GM12891 (cell line): ENCODE measurements around the gene COPS7A.

ENCODE experiments used
- PAX5 ChIP-seq: IDR thresholded peaks from 2 replicates; pipeline ENCODE4 v1.6.1; 2011; ENCODE audit warnings: low read length, moderate library complexity, mild to moderate bottlenecking; ENCODE audit not compliant: insufficient read depth, severe bottlenecking
- POLR2A ChIP-seq: IDR thresholded peaks from 2 replicates; pipeline ENCODE4 v1.6.1; 2011; ENCODE audit warnings: low read depth, low read length, control low read depth
- POLR2AphosphoS5 ChIP-seq: IDR thresholded peaks from 2 replicates; pipeline ENCODE4 v1.6.1; 2011; ENCODE audit warnings: low read depth, low read length, control low read depth
- POU2F2 ChIP-seq: IDR thresholded peaks from 2 replicates; pipeline ENCODE4 v1.6.1; 2011; ENCODE audit warnings: low read depth, mild to moderate bottlenecking, control low read depth, low read length, moderate library complexity
- SPI1 ChIP-seq: IDR thresholded peaks from 2 replicates; pipeline ENCODE4 v1.6.1; 2011; ENCODE audit warnings: low read depth, low read length, control low read depth
- TAF1 ChIP-seq: IDR thresholded peaks from 2 replicates; pipeline ENCODE4 v1.6.1; 2011; ENCODE audit warnings: low read depth, low read length, control low read depth

- TF ChIP-seq TAF1 (no peak), POLR2AphosphoS5 (no peak), POLR2A (no peak), SPI1 (no peak), POU2F2 (no peak), PAX5 (no peak)
Measured at GRCh38 chr12:6729186-6729585, 5.3 kb downstream of the COPS7A start.
